HL-60 (cell line): ENCODE results near the gene MCEMP1.

Source experiments
- TF ChIP-seq, protein P1 (sequence below): IDR thresholded peaks from one replicate; pipeline ENCODE4 v1.5.1; 2011; ENCODE audit warnings: low read length, control low read depth, inconsistent platforms; ENCODE audit not compliant: insufficient read depth
- TF ChIP-seq, protein P2 (sequence below): IDR thresholded peaks from 2 replicates; pipeline ENCODE4 v1.6.1; 2012; ENCODE audit warnings: low read depth; ENCODE audit not compliant: insufficient replicate concordance

DNA sequence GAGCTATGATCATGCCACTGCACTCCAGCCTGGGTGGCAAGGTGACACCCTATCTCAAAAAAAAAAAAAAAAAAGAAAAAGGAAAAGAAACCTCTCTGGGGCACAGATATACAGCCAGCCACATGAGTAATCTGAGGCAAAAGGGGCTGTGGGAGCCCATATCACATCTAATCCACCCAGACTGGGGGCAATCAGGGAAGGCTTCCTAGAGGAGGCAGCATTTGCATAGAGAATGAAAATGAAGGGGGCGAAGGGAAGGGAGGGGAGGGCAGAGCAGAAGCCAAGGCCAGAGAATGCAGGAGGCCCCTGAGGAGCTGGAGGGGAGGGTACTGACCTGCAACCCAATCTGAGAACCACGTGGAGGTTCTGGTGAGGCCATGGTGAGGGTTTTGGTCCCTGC lies 26.7 kb upstream of the MCEMP1 start:
- TF ChIP-seq, protein P1, sequence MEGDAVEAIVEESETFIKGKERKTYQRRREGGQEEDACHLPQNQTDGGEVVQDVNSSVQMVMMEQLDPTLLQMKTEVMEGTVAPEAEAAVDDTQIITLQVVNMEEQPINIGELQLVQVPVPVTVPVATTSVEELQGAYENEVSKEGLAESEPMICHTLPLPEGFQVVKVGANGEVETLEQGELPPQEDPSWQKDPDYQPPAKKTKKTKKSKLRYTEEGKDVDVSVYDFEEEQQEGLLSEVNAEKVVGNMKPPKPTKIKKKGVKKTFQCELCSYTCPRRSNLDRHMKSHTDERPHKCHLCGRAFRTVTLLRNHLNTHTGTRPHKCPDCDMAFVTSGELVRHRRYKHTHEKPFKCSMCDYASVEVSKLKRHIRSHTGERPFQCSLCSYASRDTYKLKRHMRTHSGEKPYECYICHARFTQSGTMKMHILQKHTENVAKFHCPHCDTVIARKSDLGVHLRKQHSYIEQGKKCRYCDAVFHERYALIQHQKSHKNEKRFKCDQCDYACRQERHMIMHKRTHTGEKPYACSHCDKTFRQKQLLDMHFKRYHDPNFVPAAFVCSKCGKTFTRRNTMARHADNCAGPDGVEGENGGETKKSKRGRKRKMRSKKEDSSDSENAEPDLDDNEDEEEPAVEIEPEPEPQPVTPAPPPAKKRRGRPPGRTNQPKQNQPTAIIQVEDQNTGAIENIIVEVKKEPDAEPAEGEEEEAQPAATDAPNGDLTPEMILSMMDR = no peak
- TF ChIP-seq, protein P2, sequence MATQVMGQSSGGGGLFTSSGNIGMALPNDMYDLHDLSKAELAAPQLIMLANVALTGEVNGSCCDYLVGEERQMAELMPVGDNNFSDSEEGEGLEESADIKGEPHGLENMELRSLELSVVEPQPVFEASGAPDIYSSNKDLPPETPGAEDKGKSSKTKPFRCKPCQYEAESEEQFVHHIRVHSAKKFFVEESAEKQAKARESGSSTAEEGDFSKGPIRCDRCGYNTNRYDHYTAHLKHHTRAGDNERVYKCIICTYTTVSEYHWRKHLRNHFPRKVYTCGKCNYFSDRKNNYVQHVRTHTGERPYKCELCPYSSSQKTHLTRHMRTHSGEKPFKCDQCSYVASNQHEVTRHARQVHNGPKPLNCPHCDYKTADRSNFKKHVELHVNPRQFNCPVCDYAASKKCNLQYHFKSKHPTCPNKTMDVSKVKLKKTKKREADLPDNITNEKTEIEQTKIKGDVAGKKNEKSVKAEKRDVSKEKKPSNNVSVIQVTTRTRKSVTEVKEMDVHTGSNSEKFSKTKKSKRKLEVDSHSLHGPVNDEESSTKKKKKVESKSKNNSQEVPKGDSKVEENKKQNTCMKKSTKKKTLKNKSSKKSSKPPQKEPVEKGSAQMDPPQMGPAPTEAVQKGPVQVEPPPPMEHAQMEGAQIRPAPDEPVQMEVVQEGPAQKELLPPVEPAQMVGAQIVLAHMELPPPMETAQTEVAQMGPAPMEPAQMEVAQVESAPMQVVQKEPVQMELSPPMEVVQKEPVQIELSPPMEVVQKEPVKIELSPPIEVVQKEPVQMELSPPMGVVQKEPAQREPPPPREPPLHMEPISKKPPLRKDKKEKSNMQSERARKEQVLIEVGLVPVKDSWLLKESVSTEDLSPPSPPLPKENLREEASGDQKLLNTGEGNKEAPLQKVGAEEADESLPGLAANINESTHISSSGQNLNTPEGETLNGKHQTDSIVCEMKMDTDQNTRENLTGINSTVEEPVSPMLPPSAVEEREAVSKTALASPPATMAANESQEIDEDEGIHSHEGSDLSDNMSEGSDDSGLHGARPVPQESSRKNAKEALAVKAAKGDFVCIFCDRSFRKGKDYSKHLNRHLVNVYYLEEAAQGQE = no peak
